DMS114 treated with DMSO at 0.1 percent for 48 hours (cell line): Measurements from ENCODE around the gene DCLK1.
"Not testable (repeated sequence)": the region's sequence is repeated elsewhere in the genome, so short reads cannot be mapped to it uniquely, and the experiment has no call there.

ENCODE experiments used
- DNase-seq: peaks from one replicate; lab custom pipeline; 2025; ENCODE audit not compliant: unreplicated experiment; lab: John Stamatoyannopoulos, UW

DCLK1 gene

GRCh38 chr13:35988648-35989081 is 142.5 kb downstream of the DCLK1 start:
- DNase-seq = no peak

- DNase-seq = no peak
These were observed 143.3 kb downstream of the DCLK1 start for GRCh38 chr13:35987572-35988513.

- no peak for DNase-seq
These were observed 146.3 kb downstream of the DCLK1 start for GRCh38 chr13:35984776-35985453.

- no peak for DNase-seq
These were observed 146.9 kb downstream of the DCLK1 start for GRCh38 chr13:35984287-35984686.

- not testable (repeated sequence) for DNase-seq
These were observed 147.5 kb downstream of the DCLK1 start for GRCh38 chr13:35983703-35984102.

GRCh38 chr13:35983206-35983605 is 148.0 kb downstream of the DCLK1 start:
- DNase-seq = no peak

- no peak for DNase-seq
These were observed 151.7 kb downstream of the DCLK1 start for GRCh38 chr13:35979361-35979951.

GRCh38 chr13:35978607-35979316 is 152.4 kb downstream of the DCLK1 start:
- DNase-seq = peak; percentile 26

- DNase-seq = no peak
These were observed 154.1 kb downstream of the DCLK1 start for GRCh38 chr13:35977060-35977459.

GRCh38 chr13:35976126-35976525 is 155.1 kb downstream of the DCLK1 start:
- no peak for DNase-seq

GRCh38 chr13:35966951-35967350 is 164.2 kb downstream of the DCLK1 start:
- not testable (repeated sequence) for DNase-seq

GRCh38 chr13:35966024-35966423 is 165.2 kb downstream of the DCLK1 start:
- DNase-seq = no peak

GRCh38 chr13:35965226-35965927 is 165.8 kb downstream of the DCLK1 start:
- no peak for DNase-seq

GRCh38 chr13:35964863-35965180 is 166.4 kb downstream of the DCLK1 start:
- DNase-seq = no peak

GRCh38 chr13:35964011-35964862 is 166.9 kb downstream of the DCLK1 start:
- no peak for DNase-seq

- no peak for DNase-seq
These were observed 169.5 kb downstream of the DCLK1 start for GRCh38 chr13:35961461-35962220.

GRCh38 chr13:35961002-35961401 is 170.2 kb downstream of the DCLK1 start:
- DNase-seq = no peak

GRCh38 chr13:35957996-35958395 is 173.2 kb downstream of the DCLK1 start:
- no peak for DNase-seq

GRCh38 chr13:35957241-35957731 is 173.9 kb downstream of the DCLK1 start:
- no peak for DNase-seq
